Psoas muscle (tissue), 8 donors: ENCODE measurements around the gene ENPP3. TPM values are rescaled to one million over a fixed set of nuclear protein-coding genes. Genes with fewer than 3 reads are reported as not detected.

Source experiments
- ATAC-seq, 4 donors: fragments of 200-7000 bp; cut with Tn5 transposase; one replicate each; pipeline ENCODE4 v1.9.1; 2020; ENCODE audit warnings: moderate library complexity in 3 of 4, mild to moderate bottlenecking in 2 of 4
- DNase-seq, 2 donors: peaks; one replicate each; pipeline ENCODE4 v3.0.0-alpha.2; 2020
- H3K27ac ChIP-seq: fragments of 200-600 bp; one replicate; pipeline ENCODE4 v1.8.0; 2022
- H3K27me3 ChIP-seq, 3 donors: fragments of 200-600 bp in 1 of 3; one replicate each; pipeline versions ENCODE4 v1.6.1 to v1.8.0; 2013 to 2022; ENCODE audit warnings: low read length in 2 of 3, mild to moderate bottlenecking in 2 of 3, moderate library complexity in 1 of 3; ENCODE audit not compliant: insufficient read depth in 3 of 3
- H3K36me3 ChIP-seq, 2 donors: fragments of 200-600 bp in 1 of 2; one replicate each; pipeline versions ENCODE4 v1.6.1 to v1.8.0; 2013 to 2022; ENCODE audit warnings: low read depth in 1 of 2, mild to moderate bottlenecking in 1 of 2, moderate library complexity in 1 of 2; ENCODE audit not compliant: insufficient read depth in 1 of 2
- H3K4me1 ChIP-seq: fragments of 200-600 bp; one replicate; pipeline ENCODE4 v1.8.0; 2022
- H3K4me3 ChIP-seq: fragments of 200-600 bp; one replicate; pipeline ENCODE4 v1.8.0; 2022; ENCODE audit warnings: mild to moderate bottlenecking
- H3K9me3 ChIP-seq: fragments of 200-600 bp; one replicate; pipeline ENCODE4 v1.8.0; 2022
- CTCF ChIP-seq: fragments of 200-600 bp; IDR thresholded peaks from one replicate; pipeline ENCODE4 v1.8.0; 2022; ENCODE audit warnings: antibody characterized with exemption
- WGBS, 3 donors: extraction: QIAGEN DNeasy Blood & Tissue Kit; methylation state at CpG; one replicate each; pipeline versions ENCODE4 v1.1.6 to v1.1.7; 2013; 5-methylcytosine and 5-hydroxymethylcytosine counted together
- intact Hi-C, 2 donors: fragments of 100-400 bp; cut with DNase I; formaldehyde crosslinking; loops; one replicate each; pipeline versions ENCODE4 v1.11.0 to v1.14.2; 2022
- polyA plus RNA-seq, 3 donors: library from polyadenylated mRNA; stranded (reverse); fragments of 200-250 nt; gene quantifications; one replicate each; pipeline ENCODE4 v1.2.3, GENCODE V29; 2013
- total RNA-seq, 4 donors: library from RNA; stranded (reverse); fragmentation: NEBNext Ultra II Directional in 2 of 4; extraction: Animal tissue kit (Norgen Biotek cat#: 25700) in 2 of 4; gene quantifications; one replicate each; pipeline versions ENCODE4 v1.2.1 to v1.2.4, GENCODE V29; 2021 to 2023
- donor health status: healthy with polysubstance abuse.
- donor health status: DM: no; HTN: no; CAD: no; lungs with moderate emphysema.
- donor health status: Bipolar disorder and iron deficiency.
- donor health status: healthy.
- donor health status: DM: yes; HTN: yes; CAD: no.
- donor health status: DM: no; HTN: no; CAD: no.
- donor health status: DM: no; HTN: no; CAD: no.
- donor health status: DM: yes; HTN: yes; CAD: no.

ENPP3 gene
- total and polyA plus RNA-seq, 7 donors = 0.04 to 0.34 (median 0.13) TPM; not detected in 1

DNA sequence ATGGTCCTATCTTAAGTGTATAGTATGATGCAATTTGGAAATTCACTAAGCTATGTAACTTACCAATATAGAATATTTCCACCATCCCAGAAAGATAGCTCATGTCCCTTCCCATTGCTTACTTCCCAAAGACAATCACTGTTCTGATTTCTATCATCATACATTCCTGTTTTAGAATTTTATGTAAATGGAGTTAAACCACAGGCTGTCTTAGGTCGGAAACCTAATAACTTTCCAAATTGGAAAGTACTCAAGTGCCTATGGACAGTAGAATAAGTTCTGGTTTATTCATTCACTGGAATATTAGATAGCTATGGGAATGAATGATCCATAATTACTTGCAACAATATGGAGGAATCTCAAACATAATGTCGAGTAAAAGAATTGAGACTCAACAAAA, 20.1 kb downstream of the ENPP3 start:
- Histone ChIP-seq H3K4me3 (no peak overlapping the region), H3K9me3 (no peaks in the 10 kb centered on the region), H3K36me3 (no peaks in the 10 kb centered on the region), H3K27me3 (no peaks in the 10 kb centered on the region), H3K4me1 (no peaks in the 10 kb centered on the region), H3K27ac (no peak overlapping the region)
- intact Hi-C loops = no loop called here
- ATAC-seq (no peak), DNase-seq (no peak)
- no peak for TF ChIP-seq CTCF
- WGBS, 3 donors = 86 to 90% (median 89%) methylated on average over 2 of the region's 2 CpGs

- no peak for DNase-seq
- TF ChIP-seq CTCF = no peak
- intact Hi-C loops = no loop called here
- Histone ChIP-seq H3K27me3 (no peaks in the 10 kb centered on the region), H3K36me3 (no peaks in the 10 kb centered on the region), H3K9me3 (no peaks in the 10 kb centered on the region), H3K4me3 (no peak overlapping the region), H3K4me1 (no peaks in the 10 kb centered on the region), H3K27ac (no peak overlapping the region)
- no peak for ATAC-seq
- 73 to 82% (median 78%) methylated on average over 6 of the region's 6 CpGs for WGBS, 3 donors
These were observed 20.6 kb downstream of the ENPP3 start for GRCh38 chr6:131657630-131658111.

- WGBS, 3 donors = 85 to 97% (median 93%) methylated on average over 3 of the region's 3 CpGs
- intact Hi-C loops = no loop called here
- no peaks in the 10 kb centered on the region for H3K27me3 ChIP-seq
- H3K4me3 ChIP-seq = no peak overlapping the region
- no peak for TF ChIP-seq CTCF
- H3K36me3 ChIP-seq = no peaks in the 10 kb centered on the region
- H3K4me1 ChIP-seq = no peaks in the 10 kb centered on the region
- no peaks in the 10 kb centered on the region for H3K9me3 ChIP-seq
- no peak overlapping the region for H3K27ac ChIP-seq
- no peak for DNase-seq
- ATAC-seq = no peak
These were observed 21.2 kb downstream of the ENPP3 start for GRCh38 chr6:131658287-131658686.

- no peaks in the 10 kb centered on the region for H3K27me3 ChIP-seq
- H3K27ac ChIP-seq = no peak overlapping the region
- ATAC-seq = no peak
- H3K9me3 ChIP-seq = no peaks in the 10 kb centered on the region
- no peak for DNase-seq
- WGBS, 3 donors = 27 to 50% (median 39%) methylated on average over 1 of the region's 1 CpG
- TF ChIP-seq CTCF = no peak
- no peaks in the 10 kb centered on the region for H3K36me3 ChIP-seq
- intact Hi-C loops = no loop called here
- H3K4me1 ChIP-seq = no peaks in the 10 kb centered on the region
- H3K4me3 ChIP-seq = no peak overlapping the region
These were observed 23.1 kb downstream of the ENPP3 start for GRCh38 chr6:131660195-131660594.

DNA sequence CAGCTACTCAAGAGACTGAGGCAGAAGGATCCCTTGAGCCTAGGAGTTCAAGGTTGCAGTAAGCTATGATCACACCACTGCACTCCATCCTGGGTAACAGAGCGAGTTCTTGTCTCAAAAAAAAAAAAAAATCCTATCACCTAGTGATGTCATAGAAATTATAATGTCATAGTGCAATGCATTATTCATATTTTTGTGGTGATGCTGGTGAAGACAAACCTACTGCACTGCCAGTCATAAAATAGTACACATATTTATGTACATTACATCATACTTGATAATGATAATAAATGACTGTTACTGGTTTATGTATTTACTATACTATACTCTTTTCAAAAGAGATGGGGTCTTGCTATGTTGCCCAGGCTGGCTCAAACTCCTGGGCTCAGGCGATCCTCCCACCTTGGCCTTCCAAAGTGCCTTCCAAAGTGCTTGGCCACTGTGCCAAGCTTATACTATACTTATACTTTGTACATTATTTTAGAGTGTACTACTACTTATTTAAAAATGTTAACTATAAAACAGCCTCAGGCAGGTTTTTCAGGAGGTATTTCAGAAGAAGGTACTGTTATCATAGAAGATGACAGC, 26.6 kb downstream of the ENPP3 start:
- 84 to 90% (median 89%) methylated on average over 2 of the region's 2 CpGs for WGBS, 3 donors
- Histone ChIP-seq H3K27ac (no peak overlapping the region), H3K36me3 (no peaks in the 10 kb centered on the region), H3K9me3 (no peaks in the 10 kb centered on the region), H3K4me1 (no peaks in the 10 kb centered on the region), H3K27me3 (no peaks in the 10 kb centered on the region), H3K4me3 (no peak overlapping the region)
- DNase-seq (no peak), ATAC-seq (no peak)
- intact Hi-C loops = no loop called here
- no peak for TF ChIP-seq CTCF
